ENCODE measurements around the gene CFAP410.

DNA sequence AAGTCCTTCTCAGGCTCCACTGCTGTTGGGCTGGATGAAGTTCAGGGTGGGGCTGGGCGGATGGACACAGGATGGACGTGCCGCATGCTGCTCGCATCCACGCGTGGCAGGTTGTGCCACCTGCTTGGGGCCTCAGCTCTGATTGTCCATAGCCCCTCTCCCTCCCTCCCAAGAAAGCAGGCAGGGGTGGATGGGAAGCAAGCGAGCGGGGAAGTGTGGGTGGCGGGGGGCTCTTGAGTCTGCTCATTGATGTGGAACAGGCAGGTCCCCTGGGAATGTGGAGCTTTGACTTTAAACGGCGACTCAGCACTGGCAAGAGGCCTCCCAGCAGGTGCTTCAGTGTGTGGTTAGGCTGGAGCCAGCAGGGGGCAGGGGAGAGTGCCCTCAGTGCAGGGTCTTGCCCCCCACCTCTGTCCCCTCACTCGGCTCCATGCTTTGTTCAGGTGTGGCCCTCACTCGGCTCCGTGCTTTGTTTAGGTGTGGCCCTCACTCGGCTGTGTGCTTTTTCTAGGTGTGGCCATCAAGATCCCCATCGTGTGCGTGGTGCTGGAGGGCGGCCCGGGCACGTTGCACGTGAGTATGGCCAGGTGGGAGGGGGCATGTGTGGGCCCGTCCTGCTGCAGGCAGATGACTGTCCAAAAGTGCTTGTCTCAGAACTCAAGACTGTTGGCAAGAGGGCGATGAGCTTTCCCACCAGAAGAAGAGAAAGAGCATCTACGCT is 38.2 kb upstream of the CFAP410 start:
- TF ChIP-seq, protein P1, sequence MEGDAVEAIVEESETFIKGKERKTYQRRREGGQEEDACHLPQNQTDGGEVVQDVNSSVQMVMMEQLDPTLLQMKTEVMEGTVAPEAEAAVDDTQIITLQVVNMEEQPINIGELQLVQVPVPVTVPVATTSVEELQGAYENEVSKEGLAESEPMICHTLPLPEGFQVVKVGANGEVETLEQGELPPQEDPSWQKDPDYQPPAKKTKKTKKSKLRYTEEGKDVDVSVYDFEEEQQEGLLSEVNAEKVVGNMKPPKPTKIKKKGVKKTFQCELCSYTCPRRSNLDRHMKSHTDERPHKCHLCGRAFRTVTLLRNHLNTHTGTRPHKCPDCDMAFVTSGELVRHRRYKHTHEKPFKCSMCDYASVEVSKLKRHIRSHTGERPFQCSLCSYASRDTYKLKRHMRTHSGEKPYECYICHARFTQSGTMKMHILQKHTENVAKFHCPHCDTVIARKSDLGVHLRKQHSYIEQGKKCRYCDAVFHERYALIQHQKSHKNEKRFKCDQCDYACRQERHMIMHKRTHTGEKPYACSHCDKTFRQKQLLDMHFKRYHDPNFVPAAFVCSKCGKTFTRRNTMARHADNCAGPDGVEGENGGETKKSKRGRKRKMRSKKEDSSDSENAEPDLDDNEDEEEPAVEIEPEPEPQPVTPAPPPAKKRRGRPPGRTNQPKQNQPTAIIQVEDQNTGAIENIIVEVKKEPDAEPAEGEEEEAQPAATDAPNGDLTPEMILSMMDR (IDR thresholded peaks at IDR 0.05; ENCODE audit: extremely low read depth in 1 of 2, insufficient read depth in 1 of 2, low read depth in 1 of 2, low read length in 2 of 2), result peak in 1 of 2 donors; percentile 7
- TF ChIP-seq POLR2A (IDR thresholded peaks at IDR 0.05; ENCODE audit: low read depth, low read length) (no peak), GATA2 (IDR thresholded peaks at IDR 0.05; ENCODE audit: insufficient read depth, insufficient read length, low read depth, low read length) (no peak), JUN (IDR thresholded peaks at IDR 0.05; ENCODE audit: borderline replicate concordance, insufficient read depth, insufficient read length, low read depth) (no peak), POLR2AphosphoS5 (IDR thresholded peaks at IDR 0.05; ENCODE audit: insufficient read depth, low read depth, low read length) (no peak)

All from endothelial cell of umbilical vein (primary cell).